PC-3 (cell line): ENCODE results near the gene SCARB2. TPM values are rescaled to one million over a fixed set of nuclear protein-coding genes. Genes with fewer than 3 reads are reported as not detected.

ENCODE experiments used
- ATAC-seq: fragments of 200-7000 bp; cut with Tn5 transposase; 2 replicates; pipeline ENCODE4 v1.9.1; 2020; ENCODE audit warnings: mild to moderate bottlenecking, moderate library complexity
- BruUV-seq: library from RNA; stranded (reverse); fragments of 400-500 nt; replicated peaks from 2 replicates; lab custom pipeline; 2021; lab: Mats Ljungman, UMichigan
- CTCF ChIA-PET: fragments of 300-600 bp; sonication (Branson Sonifier 250); formaldehyde crosslinking; loops from one replicate; lab custom pipeline; 2022; ENCODE audit warnings: antibody characterized with exemption; lab: Charles Lee
- POLR2A ChIA-PET: fragments of 300-600 bp; sonication (Branson Sonifier 250); formaldehyde crosslinking; loops from one replicate; lab custom pipeline; 2022; ENCODE audit warnings: antibody characterized with exemption; ENCODE audit not compliant: unreplicated experiment; lab: Charles Lee
- DNase-seq: peaks from one replicate; pipeline ENCODE4 v3.0.0-alpha.2; 2015
- H2AFZ ChIP-seq: fragments of 300-600 bp; sonication (generic); 2 replicates; pipeline ENCODE4 v1.6.0; 2016; ENCODE audit warnings: antibody characterized with exemption, low read length
- H3F3A ChIP-seq: fragments of 300-600 bp; sonication (generic); one replicate; pipeline ENCODE4 v1.6.0; 2017; ENCODE audit warnings: antibody characterized with exemption, low read length, control low read depth, mild to moderate bottlenecking; ENCODE audit not compliant: unreplicated experiment
- H3K27ac ChIP-seq: fragments of 300-600 bp; sonication (generic); 2 replicates; pipeline ENCODE4 v1.5.1; 2016; ENCODE audit warnings: mild to moderate bottlenecking, low read length
- H3K27me3 ChIP-seq: fragments of 300-600 bp; sonication (generic); 2 replicates; pipeline ENCODE4 v1.6.1; 2016; ENCODE audit warnings: low read length, mixed read lengths
- H3K36me3 ChIP-seq: fragments of 300-600 bp; sonication (generic); 2 replicates; pipeline ENCODE4 v1.6.1; 2016; ENCODE audit warnings: low read depth, mixed run types, low read length, mixed read lengths
- H3K4me1 ChIP-seq: fragments of 300-600 bp; sonication (generic); 2 replicates; pipeline ENCODE4 v1.5.1; 2016; ENCODE audit warnings: low read length; ENCODE audit not compliant: insufficient read depth
- H3K4me2 ChIP-seq: fragments of 300-600 bp; sonication (generic); 2 replicates; pipeline ENCODE4 v1.6.0; 2016; ENCODE audit warnings: low read length
- H3K4me3 ChIP-seq: fragments of 300-600 bp; sonication (generic); 2 replicates; pipeline ENCODE4 v1.5.1; 2016; ENCODE audit warnings: mild to moderate bottlenecking, low read length, mixed read lengths
- H3K79me2 ChIP-seq: fragments of 300-600 bp; sonication (generic); 2 replicates; pipeline ENCODE4 v1.6.1; 2017; ENCODE audit warnings: low read length, mixed read lengths
- H3K9ac ChIP-seq: fragments of 300-600 bp; sonication (generic); 2 replicates; pipeline ENCODE4 v1.6.0; 2016; ENCODE audit warnings: mild to moderate bottlenecking, low read length
- H3K9me2 ChIP-seq: fragments of 300-600 bp; sonication (generic); replicated peaks from 2 replicates; pipeline ENCODE4 v1.6.1; 2016; ENCODE audit warnings: mixed run types, low read length, mixed read lengths
- H3K9me3 ChIP-seq: fragments of 300-600 bp; sonication (generic); 2 replicates; pipeline ENCODE4 v1.6.1; 2016; ENCODE audit warnings: low read length, mixed read lengths
- H4K20me1 ChIP-seq: fragments of 300-600 bp; sonication (generic); 2 replicates; pipeline ENCODE4 v1.6.1; 2016; ENCODE audit warnings: low read length, mixed read lengths
- CTCF ChIP-seq: fragments of 300-600 bp; sonication (generic); conservative IDR thresholded peaks from 2 replicates; pipeline ENCODE4 v1.5.1; 2017; ENCODE audit warnings: antibody characterized with exemption, low read depth, mild to moderate bottlenecking, low read length
- EZH2 ChIP-seq: fragments of 300-600 bp; sonication (generic); IDR thresholded peaks from one replicate; pipeline ENCODE4 v1.6.1; 2017; ENCODE audit warnings: antibody characterized with exemption, mild to moderate bottlenecking, low read length; ENCODE audit not compliant: unreplicated experiment
- EZH2phosphoT487 ChIP-seq: fragments of 300-600 bp; sonication (generic); IDR thresholded peaks from 2 replicates; pipeline ENCODE4 v1.6.1; 2018; ENCODE audit warnings: mild to moderate bottlenecking, antibody characterized with exemption, low read length, borderline replicate concordance
- intact Hi-C: fragments of 100-400 bp; cut with micrococcal nuclease; formaldehyde crosslinking; loops from 2 replicates; pipeline ENCODE4 v1.9.0; 2023
- total RNA-seq: library from RNA; depleted of rRNA; stranded (reverse); fragments of >200 nt; gene quantifications from 2 replicates; pipeline ENCODE4 v1.2.3, GENCODE V29; 2014; rRNA removed

The SCARB2 gene
- total RNA-seq, 1 experiment from 2014 or later, result 56.3 TPM

DNA sequence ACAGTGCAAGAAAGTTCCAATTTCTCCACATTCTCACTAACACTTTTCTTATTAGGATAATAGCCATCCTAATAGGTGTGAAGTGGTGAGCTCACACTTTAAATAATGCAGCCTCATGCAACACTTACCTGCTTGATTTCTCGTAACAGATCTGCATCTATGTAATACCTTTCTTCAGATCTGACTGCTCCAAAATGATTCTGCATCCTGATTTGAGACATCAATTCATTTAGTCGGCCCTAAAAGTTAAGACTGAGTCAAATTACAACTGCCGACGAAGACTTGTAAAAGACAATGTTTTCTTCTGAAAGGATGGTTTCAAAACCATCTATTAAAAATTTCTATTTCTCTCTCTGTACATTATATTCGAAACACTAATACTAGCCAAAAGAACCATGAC is 96.1 kb downstream of the SCARB2 start:
- DNase-seq, result no peak
- no peaks in the 10 kb centered on the region for H3K79me2 ChIP-seq
- H4K20me1 ChIP-seq, result no peaks in the 10 kb centered on the region
- no TSS peak for BruUV-seq
- no peak overlapping the region for H3K4me3 ChIP-seq
- no peaks in the 10 kb centered on the region for H3K9me3 ChIP-seq
- no peak overlapping the region for H3K4me2 ChIP-seq
- ATAC-seq, result no peak
- H3F3A ChIP-seq, result no peaks in the 10 kb centered on the region
- intact Hi-C loops, result no loop called here
- peaks cover 56% of the 10 kb centered on the region for H3K36me3 ChIP-seq
- H3K9me2 ChIP-seq, result no peaks in the 10 kb centered on the region
- H3K4me1 ChIP-seq, result no peaks in the 10 kb centered on the region
- CTCF ChIA-PET, result no interaction called here
- TF ChIP-seq EZH2, result no peak
- POLR2A ChIA-PET, result no interaction called here
- H3K9ac ChIP-seq, result no peak overlapping the region
- no peak overlapping the region for H2AFZ ChIP-seq
- no peak overlapping the region for H3K27ac ChIP-seq
- H3K27me3 ChIP-seq, result no peaks in the 10 kb centered on the region

GRCh38 chr4:76116821-76117220 is 96.8 kb downstream of the SCARB2 start:
- Histone ChIP-seq H3K36me3 (peaks cover 49% of the 10 kb centered on the region), H3K27ac (no peak overlapping the region), H3K4me2 (no peak overlapping the region), H3K9me3 (no peaks in the 10 kb centered on the region), H3K27me3 (no peaks in the 10 kb centered on the region), H3K9ac (no peak overlapping the region), H3K4me3 (no peak overlapping the region), H4K20me1 (no peaks in the 10 kb centered on the region), H3K9me2 (no peaks in the 10 kb centered on the region), H2AFZ (no peak overlapping the region), H3K4me1 (no peaks in the 10 kb centered on the region), H3F3A (no peaks in the 10 kb centered on the region), H3K79me2 (no peaks in the 10 kb centered on the region)
- no TSS peak for BruUV-seq
- POLR2A ChIA-PET, result no interaction called here
- ATAC-seq (no peak), DNase-seq (no peak)
- intact Hi-C loops, result no loop called here
- TF ChIP-seq CTCF (no peak), EZH2 (no peak), EZH2phosphoT487 (no peak)
- CTCF ChIA-PET, result no interaction called here

Other genes starting within 250 kb of the SCARB2 start
- gene SDAD1, start 222.9 kb downstream of the SCARB2 start, total RNA-seq, result 29.2 and 34.1 TPM in 2 replicates
- gene CXCL9, start 206.3 kb downstream of the SCARB2 start, total RNA-seq, result not detected in 2 replicates
- 0.81 TPM in 1 of 2 replicates, not detected in the other for gene CXCL10, start 190.3 kb downstream of the SCARB2 start, total RNA-seq
- 0.46 TPM in 1 of 2 replicates, not detected in the other for gene CXCL11, start 177.8 kb downstream of the SCARB2 start, total RNA-seq
- gene ART3, start 139.1 kb downstream of the SCARB2 start, total RNA-seq, result not detected in 2 replicates
- gene NUP54, start 65.4 kb downstream of the SCARB2 start, total RNA-seq, result 26.7 and 29.2 TPM in 2 replicates
- 0.91 and 0.98 TPM in 2 replicates for gene FAM47E, start 37.9 kb upstream of the SCARB2 start, total RNA-seq
- 7.3 and 10.9 TPM in 2 replicates for gene STBD1, start 92.9 kb upstream of the SCARB2 start, total RNA-seq
- not detected in 2 replicates for gene CCDC158, start 207.3 kb upstream of the SCARB2 start, total RNA-seq
- 27.8 and 28.7 TPM in 2 replicates for gene SHROOM3, start 221.4 kb upstream of the SCARB2 start, total RNA-seq